ENCODE measurements around the gene PBX1. TPM values are rescaled to one million over a fixed set of nuclear protein-coding genes. Genes with fewer than 3 reads are reported as not detected.

The PBX1 gene
- total and polyA plus RNA-seq, 2 experiments from 2014 or later: 40.0 to 104 TPM

DNA sequence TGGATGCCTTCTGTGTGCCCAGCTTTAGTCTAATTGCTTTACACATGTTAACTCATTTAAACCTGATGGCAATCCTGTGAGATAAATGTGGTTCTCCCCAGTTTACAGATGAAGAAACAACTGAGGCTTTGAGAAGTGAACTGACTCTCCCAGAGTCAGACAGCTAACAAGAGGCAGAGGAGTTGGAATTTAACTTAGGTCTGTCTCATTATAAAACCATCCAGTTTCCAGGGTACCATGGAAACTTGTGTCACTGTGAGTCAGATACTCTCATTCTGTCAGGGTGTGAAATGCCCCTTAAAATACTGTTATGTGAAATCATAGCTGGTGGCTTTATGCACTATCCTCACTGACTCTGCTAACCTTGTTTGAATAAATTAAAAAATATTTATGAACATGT is 206.6 kb downstream of the PBX1 start:
- no peak for TF ChIP-seq NANOG (IDR thresholded peaks at IDR 0.05; ENCODE audit: borderline replicate concordance)
- TF ChIP-seq POLR2AphosphoS5 (IDR thresholded peaks at IDR 0.05; ENCODE audit: low read depth): no peak
- TF ChIP-seq ZNF114 (CRISPR knock-in tag; IDR thresholded peaks at IDR 0.05): no peak
- no peak for TF ChIP-seq JUNB (IDR thresholded peaks at IDR 0.05; ENCODE audit: unreplicated experiment)
- TF ChIP-seq EZH2phosphoT487 (IDR thresholded peaks at IDR 0.05; ENCODE audit: unreplicated experiment): no peak
- TF ChIP-seq ZNF331 (CRISPR knock-in tag; IDR thresholded peaks at IDR 0.05; ENCODE audit: low read depth): no peak
- no peak for TF ChIP-seq CREB1 (CRISPR knock-in tag; IDR thresholded peaks at IDR 0.05; ENCODE audit: low read depth)
- TF ChIP-seq, protein P1, sequence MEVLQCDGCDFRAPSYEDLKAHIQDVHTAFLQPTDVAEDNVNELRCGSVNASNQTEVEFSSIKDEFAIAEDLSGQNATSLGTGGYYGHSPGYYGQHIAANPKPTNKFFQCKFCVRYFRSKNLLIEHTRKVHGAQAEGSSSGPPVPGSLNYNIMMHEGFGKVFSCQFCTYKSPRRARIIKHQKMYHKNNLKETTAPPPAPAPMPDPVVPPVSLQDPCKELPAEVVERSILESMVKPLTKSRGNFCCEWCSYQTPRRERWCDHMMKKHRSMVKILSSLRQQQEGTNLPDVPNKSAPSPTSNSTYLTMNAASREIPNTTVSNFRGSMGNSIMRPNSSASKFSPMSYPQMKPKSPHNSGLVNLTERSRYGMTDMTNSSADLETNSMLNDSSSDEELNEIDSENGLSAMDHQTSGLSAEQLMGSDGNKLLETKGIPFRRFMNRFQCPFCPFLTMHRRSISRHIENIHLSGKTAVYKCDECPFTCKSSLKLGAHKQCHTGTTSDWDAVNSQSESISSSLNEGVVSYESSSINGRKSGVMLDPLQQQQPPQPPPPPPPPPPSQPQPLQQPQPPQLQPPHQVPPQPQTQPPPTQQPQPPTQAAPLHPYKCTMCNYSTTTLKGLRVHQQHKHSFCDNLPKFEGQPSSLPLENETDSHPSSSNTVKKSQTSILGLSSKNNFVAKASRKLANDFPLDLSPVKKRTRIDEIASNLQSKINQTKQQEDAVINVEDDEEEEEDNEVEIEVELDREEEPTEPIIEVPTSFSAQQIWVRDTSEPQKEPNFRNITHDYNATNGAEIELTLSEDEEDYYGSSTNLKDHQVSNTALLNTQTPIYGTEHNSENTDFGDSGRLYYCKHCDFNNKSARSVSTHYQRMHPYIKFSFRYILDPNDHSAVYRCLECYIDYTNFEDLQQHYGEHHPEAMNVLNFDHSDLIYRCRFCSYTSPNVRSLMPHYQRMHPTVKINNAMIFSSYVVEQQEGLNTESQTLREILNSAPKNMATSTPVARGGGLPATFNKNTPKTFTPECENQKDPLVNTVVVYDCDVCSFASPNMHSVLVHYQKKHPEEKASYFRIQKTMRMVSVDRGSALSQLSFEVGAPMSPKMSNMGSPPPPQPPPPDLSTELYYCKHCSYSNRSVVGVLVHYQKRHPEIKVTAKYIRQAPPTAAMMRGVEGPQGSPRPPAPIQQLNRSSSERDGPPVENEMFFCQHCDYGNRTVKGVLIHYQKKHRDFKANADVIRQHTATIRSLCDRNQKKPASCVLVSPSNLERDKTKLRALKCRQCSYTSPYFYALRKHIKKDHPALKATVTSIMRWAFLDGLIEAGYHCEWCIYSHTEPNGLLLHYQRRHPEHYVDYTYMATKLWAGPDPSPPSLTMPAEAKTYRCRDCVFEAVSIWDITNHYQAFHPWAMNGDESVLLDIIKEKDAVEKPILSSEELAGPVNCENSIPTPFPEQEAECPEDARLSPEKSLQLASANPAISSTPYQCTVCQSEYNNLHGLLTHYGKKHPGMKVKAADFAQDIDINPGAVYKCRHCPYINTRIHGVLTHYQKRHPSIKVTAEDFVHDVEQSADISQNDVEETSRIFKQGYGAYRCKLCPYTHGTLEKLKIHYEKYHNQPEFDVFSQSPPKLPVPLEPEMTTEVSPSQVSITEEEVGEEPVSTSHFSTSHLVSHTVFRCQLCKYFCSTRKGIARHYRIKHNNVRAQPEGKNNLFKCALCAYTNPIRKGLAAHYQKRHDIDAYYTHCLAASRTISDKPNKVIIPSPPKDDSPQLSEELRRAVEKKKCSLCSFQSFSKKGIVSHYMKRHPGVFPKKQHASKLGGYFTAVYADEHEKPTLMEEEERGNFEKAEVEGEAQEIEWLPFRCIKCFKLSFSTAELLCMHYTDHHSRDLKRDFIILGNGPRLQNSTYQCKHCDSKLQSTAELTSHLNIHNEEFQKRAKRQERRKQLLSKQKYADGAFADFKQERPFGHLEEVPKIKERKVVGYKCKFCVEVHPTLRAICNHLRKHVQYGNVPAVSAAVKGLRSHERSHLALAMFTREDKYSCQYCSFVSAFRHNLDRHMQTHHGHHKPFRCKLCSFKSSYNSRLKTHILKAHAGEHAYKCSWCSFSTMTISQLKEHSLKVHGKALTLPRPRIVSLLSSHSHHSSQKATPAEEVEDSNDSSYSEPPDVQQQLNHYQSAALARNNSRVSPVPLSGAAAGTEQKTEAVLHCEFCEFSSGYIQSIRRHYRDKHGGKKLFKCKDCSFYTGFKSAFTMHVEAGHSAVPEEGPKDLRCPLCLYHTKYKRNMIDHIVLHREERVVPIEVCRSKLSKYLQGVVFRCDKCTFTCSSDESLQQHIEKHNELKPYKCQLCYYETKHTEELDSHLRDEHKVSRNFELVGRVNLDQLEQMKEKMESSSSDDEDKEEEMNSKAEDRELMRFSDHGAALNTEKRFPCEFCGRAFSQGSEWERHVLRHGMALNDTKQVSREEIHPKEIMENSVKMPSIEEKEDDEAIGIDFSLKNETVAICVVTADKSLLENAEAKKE (CRISPR knock-in tag; IDR thresholded peaks at IDR 0.05): no peak
- TF ChIP-seq, protein P2, sequence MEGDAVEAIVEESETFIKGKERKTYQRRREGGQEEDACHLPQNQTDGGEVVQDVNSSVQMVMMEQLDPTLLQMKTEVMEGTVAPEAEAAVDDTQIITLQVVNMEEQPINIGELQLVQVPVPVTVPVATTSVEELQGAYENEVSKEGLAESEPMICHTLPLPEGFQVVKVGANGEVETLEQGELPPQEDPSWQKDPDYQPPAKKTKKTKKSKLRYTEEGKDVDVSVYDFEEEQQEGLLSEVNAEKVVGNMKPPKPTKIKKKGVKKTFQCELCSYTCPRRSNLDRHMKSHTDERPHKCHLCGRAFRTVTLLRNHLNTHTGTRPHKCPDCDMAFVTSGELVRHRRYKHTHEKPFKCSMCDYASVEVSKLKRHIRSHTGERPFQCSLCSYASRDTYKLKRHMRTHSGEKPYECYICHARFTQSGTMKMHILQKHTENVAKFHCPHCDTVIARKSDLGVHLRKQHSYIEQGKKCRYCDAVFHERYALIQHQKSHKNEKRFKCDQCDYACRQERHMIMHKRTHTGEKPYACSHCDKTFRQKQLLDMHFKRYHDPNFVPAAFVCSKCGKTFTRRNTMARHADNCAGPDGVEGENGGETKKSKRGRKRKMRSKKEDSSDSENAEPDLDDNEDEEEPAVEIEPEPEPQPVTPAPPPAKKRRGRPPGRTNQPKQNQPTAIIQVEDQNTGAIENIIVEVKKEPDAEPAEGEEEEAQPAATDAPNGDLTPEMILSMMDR (conservative IDR thresholded peaks at IDR 0.05; ENCODE audit: low read depth in 2 of 2): no peak
- TF ChIP-seq, protein P3, sequence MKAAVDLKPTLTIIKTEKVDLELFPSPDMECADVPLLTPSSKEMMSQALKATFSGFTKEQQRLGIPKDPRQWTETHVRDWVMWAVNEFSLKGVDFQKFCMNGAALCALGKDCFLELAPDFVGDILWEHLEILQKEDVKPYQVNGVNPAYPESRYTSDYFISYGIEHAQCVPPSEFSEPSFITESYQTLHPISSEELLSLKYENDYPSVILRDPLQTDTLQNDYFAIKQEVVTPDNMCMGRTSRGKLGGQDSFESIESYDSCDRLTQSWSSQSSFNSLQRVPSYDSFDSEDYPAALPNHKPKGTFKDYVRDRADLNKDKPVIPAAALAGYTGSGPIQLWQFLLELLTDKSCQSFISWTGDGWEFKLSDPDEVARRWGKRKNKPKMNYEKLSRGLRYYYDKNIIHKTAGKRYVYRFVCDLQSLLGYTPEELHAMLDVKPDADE (IDR thresholded peaks at IDR 0.05): no peak
- no peak for TF ChIP-seq STAT1 (IDR thresholded peaks at IDR 0.05; ENCODE audit: unreplicated experiment)
- TF ChIP-seq, protein P4, sequence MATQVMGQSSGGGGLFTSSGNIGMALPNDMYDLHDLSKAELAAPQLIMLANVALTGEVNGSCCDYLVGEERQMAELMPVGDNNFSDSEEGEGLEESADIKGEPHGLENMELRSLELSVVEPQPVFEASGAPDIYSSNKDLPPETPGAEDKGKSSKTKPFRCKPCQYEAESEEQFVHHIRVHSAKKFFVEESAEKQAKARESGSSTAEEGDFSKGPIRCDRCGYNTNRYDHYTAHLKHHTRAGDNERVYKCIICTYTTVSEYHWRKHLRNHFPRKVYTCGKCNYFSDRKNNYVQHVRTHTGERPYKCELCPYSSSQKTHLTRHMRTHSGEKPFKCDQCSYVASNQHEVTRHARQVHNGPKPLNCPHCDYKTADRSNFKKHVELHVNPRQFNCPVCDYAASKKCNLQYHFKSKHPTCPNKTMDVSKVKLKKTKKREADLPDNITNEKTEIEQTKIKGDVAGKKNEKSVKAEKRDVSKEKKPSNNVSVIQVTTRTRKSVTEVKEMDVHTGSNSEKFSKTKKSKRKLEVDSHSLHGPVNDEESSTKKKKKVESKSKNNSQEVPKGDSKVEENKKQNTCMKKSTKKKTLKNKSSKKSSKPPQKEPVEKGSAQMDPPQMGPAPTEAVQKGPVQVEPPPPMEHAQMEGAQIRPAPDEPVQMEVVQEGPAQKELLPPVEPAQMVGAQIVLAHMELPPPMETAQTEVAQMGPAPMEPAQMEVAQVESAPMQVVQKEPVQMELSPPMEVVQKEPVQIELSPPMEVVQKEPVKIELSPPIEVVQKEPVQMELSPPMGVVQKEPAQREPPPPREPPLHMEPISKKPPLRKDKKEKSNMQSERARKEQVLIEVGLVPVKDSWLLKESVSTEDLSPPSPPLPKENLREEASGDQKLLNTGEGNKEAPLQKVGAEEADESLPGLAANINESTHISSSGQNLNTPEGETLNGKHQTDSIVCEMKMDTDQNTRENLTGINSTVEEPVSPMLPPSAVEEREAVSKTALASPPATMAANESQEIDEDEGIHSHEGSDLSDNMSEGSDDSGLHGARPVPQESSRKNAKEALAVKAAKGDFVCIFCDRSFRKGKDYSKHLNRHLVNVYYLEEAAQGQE (IDR thresholded peaks at IDR 0.05; ENCODE audit: unreplicated experiment): no peak
- no peak for TF ChIP-seq EZH2 (IDR thresholded peaks at IDR 0.05; ENCODE audit: low read depth, unreplicated experiment)
- Mint-ChIP-seq H3K9me3 (no peaks in the 10 kb centered on the region), H3K4me1 (peaks cover 26% of the 10 kb centered on the region), H3K27me3 (ENCODE audit: insufficient read depth, low read depth, poor library complexity) (peaks cover 4% of the 10 kb centered on the region), H3K27ac (no peak overlapping the region), H3K36me3 (ENCODE audit: low read depth) (peaks cover 11% of the 10 kb centered on the region; the same call in 2 of the 3 replicates), H3K4me3 (no peak overlapping the region)
- Histone ChIP-seq H4K20me1 (replicated peaks; ENCODE audit: insufficient read depth) (no peaks in the 10 kb centered on the region), H2AFZ (no peak overlapping the region), H3K9me2 (ENCODE audit: insufficient read depth) (no peaks in the 10 kb centered on the region), H3K27me3 (ENCODE audit: insufficient read depth) (no peaks in the 10 kb centered on the region), H3K4me1 (ENCODE audit: insufficient read depth) (peaks cover 9% of the 10 kb centered on the region), H3F3A (replicated peaks; ENCODE audit: low read depth) (no peaks in the 10 kb centered on the region), H3K27ac (ENCODE audit: low read depth) (0 out of 2 replicates have a peak overlapping the region, but pooled peaks have one; percentile 40), H3K4me3 (no peak overlapping the region), H3K4me2 (no peak overlapping the region), H3K36me3 (ENCODE audit: insufficient read depth) (no peaks in the 10 kb centered on the region), H3K79me2 (replicated peaks; ENCODE audit: insufficient read depth) (peaks cover 83% of the 10 kb centered on the region)
- ATAC-seq (no peak), DNase-seq (ENCODE audit: low spot score) (no peak)

Data from GM23338 (cell line).